Immature natural killer cell (primary cell): ENCODE measurements around the gene PKD1. TPM values are rescaled to one million over a fixed set of nuclear protein-coding genes. Genes with fewer than 3 reads are reported as not detected.
"Not testable (repeated sequence)": the region's sequence is repeated elsewhere in the genome, so short reads cannot be mapped to it uniquely, and the experiment has no call there.

ENCODE experiments used
- DNase-seq, 3 donors: peaks; one replicate each; pipeline ENCODE4 v3.0.0; 2022; ENCODE audit warnings: mixed read lengths in 1 of 3
- H3K27ac Mint-ChIP-seq, 6 donors: one replicate each; pipeline ENCODE4 v1.8.0; 2020; ENCODE audit warnings: mixed read lengths in 6 of 6, mild to moderate bottlenecking in 5 of 6, inconsistent platforms in 4 of 6, moderate library complexity in 3 of 6
- H3K27me3 Mint-ChIP-seq, 3 donors: one replicate each; pipeline ENCODE4 v1.8.0; 2020 to 2021; ENCODE audit warnings: low read depth in 3 of 3, mild to moderate bottlenecking in 3 of 3, mixed read lengths in 3 of 3, moderate library complexity in 3 of 3, inconsistent platforms in 1 of 3
- H3K36me3 Mint-ChIP-seq, 3 donors: one replicate each; pipeline ENCODE4 v1.8.0; 2020; ENCODE audit warnings: mixed read lengths in 3 of 3, inconsistent platforms in 2 of 3, mild to moderate bottlenecking in 2 of 3
- H3K4me1 Mint-ChIP-seq, 2 donors: one replicate each; pipeline ENCODE4 v1.8.0; 2020; ENCODE audit warnings: inconsistent platforms in 2 of 2, mild to moderate bottlenecking in 2 of 2, mixed read lengths in 2 of 2, moderate library complexity in 1 of 2
- H3K4me3 Mint-ChIP-seq, 5 donors: one replicate each; pipeline ENCODE4 v1.8.0; 2020; ENCODE audit warnings: mild to moderate bottlenecking in 5 of 5, mixed read lengths in 5 of 5, inconsistent platforms in 3 of 5, moderate library complexity in 3 of 5
- H3K9me3 Mint-ChIP-seq, 6 donors: one replicate each; pipeline ENCODE4 v1.8.0; 2020; ENCODE audit warnings: mild to moderate bottlenecking in 6 of 6, mixed read lengths in 6 of 6, inconsistent platforms in 4 of 6, moderate library complexity in 3 of 6
- polyA plus RNA-seq, 3 donors: library from polyadenylated mRNA; unstranded; fragments of 300-500 nt; fragmentation: Illumina TruSeq; gene quantifications; one replicate each; pipeline ENCODE4 v1.2.3, GENCODE V29; 2021

Gene PKD1
- polyA plus RNA-seq, 3 donors from 2014 or later = 2.7 to 6.7 (median 2.8) TPM

- H3K36me3 Mint-ChIP-seq, H3K27ac Mint-ChIP-seq, H3K27me3 Mint-ChIP-seq, H3K4me3 Mint-ChIP-seq, DNase-seq, H3K9me3 Mint-ChIP-seq: not testable (repeated sequence)
- H3K4me1 Mint-ChIP-seq = peaks cover 6 to 24% of the 10 kb centered on the region in 2 donors
Observed at GRCh38 chr16:2129890-2130447, 5.7 kb downstream of the PKD1 start.

GRCh38 chr16:2129251-2129650 lies 6.4 kb downstream of the PKD1 start:
- H3K27ac Mint-ChIP-seq, H3K27me3 Mint-ChIP-seq, H3K9me3 Mint-ChIP-seq, H3K36me3 Mint-ChIP-seq, H3K4me3 Mint-ChIP-seq, DNase-seq: not testable (repeated sequence)
- H3K4me1 Mint-ChIP-seq = peaks cover 6 to 21% of the 10 kb centered on the region in 2 donors

GRCh38 chr16:2127630-2128280 lies 7.9 kb downstream of the PKD1 start:
- H3K9me3 Mint-ChIP-seq, DNase-seq, H3K4me3 Mint-ChIP-seq, H3K27me3 Mint-ChIP-seq, H3K36me3 Mint-ChIP-seq: not testable (repeated sequence)
- Mint-ChIP-seq H3K4me1 (peaks cover 6 to 20% of the 10 kb centered on the region in 2 donors), H3K27ac (peak overlapping the region in 1 of 6 donors; percentile 17)

- not testable (repeated sequence) for H3K27me3 Mint-ChIP-seq, H3K9me3 Mint-ChIP-seq, DNase-seq, H3K36me3 Mint-ChIP-seq
- H3K27ac Mint-ChIP-seq = peak overlapping the region in 3 of 6 donors; percentile 22 to 67 (median 56)
- peak overlapping the region in 1 of 5 donors; percentile 11 for H3K4me3 Mint-ChIP-seq
- H3K4me1 Mint-ChIP-seq = peaks cover 6 to 20% of the 10 kb centered on the region in 2 donors
Observed at GRCh38 chr16:2126928-2127556, 8.7 kb downstream of the PKD1 start.

- H3K9me3 Mint-ChIP-seq, H3K27me3 Mint-ChIP-seq, H3K36me3 Mint-ChIP-seq, H3K27ac Mint-ChIP-seq, H3K4me3 Mint-ChIP-seq, DNase-seq: not testable (repeated sequence)
- H3K4me1 Mint-ChIP-seq = peaks cover 6 to 20% of the 10 kb centered on the region in 2 donors
Observed at GRCh38 chr16:2126161-2126743, 9.4 kb downstream of the PKD1 start.

GRCh38 chr16:2125609-2126008 lies 10.1 kb downstream of the PKD1 start:
- DNase-seq, H3K36me3 Mint-ChIP-seq, H3K9me3 Mint-ChIP-seq, H3K27me3 Mint-ChIP-seq, H3K4me3 Mint-ChIP-seq: not testable (repeated sequence)
- H3K27ac Mint-ChIP-seq = peak overlapping the region in 1 of 6 donors; percentile 28
- H3K4me1 Mint-ChIP-seq = peaks cover 6 to 21% of the 10 kb centered on the region in 2 donors

GRCh38 chr16:2124694-2125444 lies 10.8 kb downstream of the PKD1 start:
- not testable (repeated sequence) for H3K27me3 Mint-ChIP-seq, H3K4me3 Mint-ChIP-seq, H3K9me3 Mint-ChIP-seq, DNase-seq, H3K36me3 Mint-ChIP-seq
- H3K4me1 Mint-ChIP-seq = peaks cover 6 to 22% of the 10 kb centered on the region in 2 donors
- H3K27ac Mint-ChIP-seq = peak overlapping the region in 1 of 6 donors; percentile 28

- H3K4me1 Mint-ChIP-seq = peaks cover 6 to 22% of the 10 kb centered on the region in 2 donors
- H3K27me3 Mint-ChIP-seq, H3K27ac Mint-ChIP-seq, DNase-seq, H3K36me3 Mint-ChIP-seq, H3K4me3 Mint-ChIP-seq, H3K9me3 Mint-ChIP-seq: not testable (repeated sequence)
Observed at GRCh38 chr16:2124377-2124693, 11.4 kb downstream of the PKD1 start.

GRCh38 chr16:2123706-2124376 lies 11.9 kb downstream of the PKD1 start:
- peaks cover 6 to 21% of the 10 kb centered on the region in 2 donors for H3K4me1 Mint-ChIP-seq
- not testable (repeated sequence) for H3K27ac Mint-ChIP-seq, H3K27me3 Mint-ChIP-seq, H3K4me3 Mint-ChIP-seq, H3K9me3 Mint-ChIP-seq, DNase-seq, H3K36me3 Mint-ChIP-seq

GRCh38 chr16:2122934-2123683 lies 12.6 kb downstream of the PKD1 start:
- DNase-seq, H3K4me3 Mint-ChIP-seq: not testable (repeated sequence)

GRCh38 chr16:2122429-2122828 lies 13.3 kb downstream of the PKD1 start:
- H3K9me3 Mint-ChIP-seq = no peaks in the 10 kb centered on the region
- H3K27ac Mint-ChIP-seq = no peak overlapping the region
- H3K4me3 Mint-ChIP-seq = no peak overlapping the region
- peaks cover 0 to 14% of the 10 kb centered on the region in 2 donors for H3K4me1 Mint-ChIP-seq
- no peaks in the 10 kb centered on the region for H3K36me3 Mint-ChIP-seq
- DNase-seq = no peak
- H3K27me3 Mint-ChIP-seq = peaks cover 0 to 2% (median 0%) of the 10 kb centered on the region in 3 donors

More at GRCh38 chr16:2122934-2123683, 12.6 kb downstream of the PKD1 start:
- not testable (repeated sequence) for H3K36me3 Mint-ChIP-seq, H3K9me3 Mint-ChIP-seq, H3K27me3 Mint-ChIP-seq, H3K27ac Mint-ChIP-seq
- H3K4me1 Mint-ChIP-seq = peaks cover under 1 to 15% of the 10 kb centered on the region in 2 donors

GRCh38 chr16:2121853-2122252 lies 13.8 kb downstream of the PKD1 start:
- H3K4me3 Mint-ChIP-seq = no peak overlapping the region
- H3K27ac Mint-ChIP-seq = no peak overlapping the region
- peaks cover 0 to 2% (median 0%) of the 10 kb centered on the region in 3 donors for H3K27me3 Mint-ChIP-seq
- no peaks in the 10 kb centered on the region for H3K9me3 Mint-ChIP-seq
- no peak for DNase-seq
- H3K36me3 Mint-ChIP-seq = no peaks in the 10 kb centered on the region
- H3K4me1 Mint-ChIP-seq = peaks cover 0 to 9% of the 10 kb centered on the region in 2 donors

- not testable (repeated sequence) for H3K27me3 Mint-ChIP-seq, H3K4me1 Mint-ChIP-seq, H3K4me3 Mint-ChIP-seq, H3K9me3 Mint-ChIP-seq, H3K36me3 Mint-ChIP-seq, DNase-seq
- H3K27ac Mint-ChIP-seq = peak overlapping the region in 1 of 6 donors; percentile 35
Observed at GRCh38 chr16:2121325-2121724, 14.4 kb downstream of the PKD1 start.
